DND-41 (cell line): ENCODE results near the gene FNBP1.

ENCODE experiments used
- EZH2 ChIP-seq: IDR thresholded peaks from 3 replicates; pipeline ENCODE4 v1.6.1; 2012; ENCODE audit warnings: borderline replicate concordance, low read depth, mild to moderate bottlenecking, moderate library complexity, low read length, inconsistent platforms; ENCODE audit not compliant: severe bottlenecking
- TF ChIP-seq, protein P1 (sequence below): IDR thresholded peaks from 2 replicates; pipeline ENCODE4 v1.5.1; 2012; ENCODE audit warnings: borderline replicate concordance, low read length, moderate library complexity, mild to moderate bottlenecking; ENCODE audit not compliant: poor library complexity, severe bottlenecking; ENCODE audit errors: extremely low read depth

DNA sequence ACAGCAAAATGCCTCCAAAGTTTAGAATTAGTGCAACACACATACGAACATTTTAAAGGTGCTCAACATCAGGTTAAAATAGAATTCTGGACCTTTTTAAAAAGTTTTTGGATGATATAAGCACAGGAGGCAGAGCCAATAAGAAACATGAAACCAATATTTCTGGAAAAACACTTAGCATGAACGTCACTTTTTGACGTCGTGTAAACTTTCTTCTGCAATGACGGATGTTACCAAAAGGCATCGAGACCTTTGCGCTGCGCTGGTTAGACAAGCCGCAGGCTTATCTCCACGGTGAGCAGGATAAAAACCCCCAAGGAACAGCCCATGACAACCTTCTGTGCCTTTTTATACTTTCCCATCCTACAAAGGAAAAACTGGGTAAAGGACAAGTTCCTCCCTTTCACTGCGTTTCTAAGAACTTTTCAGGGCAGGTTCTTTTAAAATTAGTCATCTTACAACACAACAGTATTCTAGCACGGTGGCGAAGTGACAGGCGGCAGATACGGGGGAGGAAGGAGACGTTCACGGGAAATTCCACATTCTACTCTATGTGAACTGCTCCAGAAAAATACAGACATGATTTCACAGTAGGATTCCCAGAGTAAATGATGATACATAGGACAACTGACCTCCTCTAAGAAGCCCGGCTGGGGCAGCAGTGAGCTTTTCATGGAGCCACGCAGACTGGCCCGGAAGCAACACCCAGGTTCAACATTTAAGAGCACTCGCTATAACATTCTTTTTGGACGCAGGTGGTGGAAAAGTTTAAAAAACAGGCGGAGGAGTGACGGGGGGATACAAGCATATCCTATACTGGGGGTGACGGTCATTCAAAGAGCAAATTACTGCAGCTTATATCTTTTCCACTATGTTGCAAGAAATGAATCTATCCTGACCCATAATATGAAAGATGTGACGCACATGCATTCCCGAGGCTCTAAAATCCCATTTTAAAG is 155.4 kb downstream of the FNBP1 start:
- TF ChIP-seq, protein P1, sequence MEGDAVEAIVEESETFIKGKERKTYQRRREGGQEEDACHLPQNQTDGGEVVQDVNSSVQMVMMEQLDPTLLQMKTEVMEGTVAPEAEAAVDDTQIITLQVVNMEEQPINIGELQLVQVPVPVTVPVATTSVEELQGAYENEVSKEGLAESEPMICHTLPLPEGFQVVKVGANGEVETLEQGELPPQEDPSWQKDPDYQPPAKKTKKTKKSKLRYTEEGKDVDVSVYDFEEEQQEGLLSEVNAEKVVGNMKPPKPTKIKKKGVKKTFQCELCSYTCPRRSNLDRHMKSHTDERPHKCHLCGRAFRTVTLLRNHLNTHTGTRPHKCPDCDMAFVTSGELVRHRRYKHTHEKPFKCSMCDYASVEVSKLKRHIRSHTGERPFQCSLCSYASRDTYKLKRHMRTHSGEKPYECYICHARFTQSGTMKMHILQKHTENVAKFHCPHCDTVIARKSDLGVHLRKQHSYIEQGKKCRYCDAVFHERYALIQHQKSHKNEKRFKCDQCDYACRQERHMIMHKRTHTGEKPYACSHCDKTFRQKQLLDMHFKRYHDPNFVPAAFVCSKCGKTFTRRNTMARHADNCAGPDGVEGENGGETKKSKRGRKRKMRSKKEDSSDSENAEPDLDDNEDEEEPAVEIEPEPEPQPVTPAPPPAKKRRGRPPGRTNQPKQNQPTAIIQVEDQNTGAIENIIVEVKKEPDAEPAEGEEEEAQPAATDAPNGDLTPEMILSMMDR: peak; percentile 43
- no peak for TF ChIP-seq EZH2
